Activated B cell treated with CpG ODN at 0.5 μM for 24 hours (primary cell): ENCODE measurements around the gene FGL2. TPM values are rescaled to one million over a fixed set of nuclear protein-coding genes. Genes with fewer than 3 reads are reported as not detected.
"Not testable (repeated sequence)": the region's sequence is repeated elsewhere in the genome, so short reads cannot be mapped to it uniquely, and the experiment has no call there.

ENCODE experiments used
- ATAC-seq: fragments of 200-7000 bp; cut with Tn5 transposase; one replicate; pipeline ENCODE4 v1.10.0; 2021; ENCODE audit warnings: low read depth, mild to moderate bottlenecking, moderate library complexity
- CTCF ChIA-PET: fragments of 350-600 bp; sonication (Branson Sonifier 250); formaldehyde crosslinking; loops from one replicate; lab custom pipeline; 2021; ENCODE audit warnings: antibody characterized with exemption; lab: Charles Lee
- POLR2A ChIA-PET: fragments of 350-600 bp; sonication (Branson Sonifier 250); formaldehyde crosslinking; loops from one replicate; lab custom pipeline; 2021; ENCODE audit warnings: antibody characterized with exemption; lab: Charles Lee
- DNase-seq: peaks from one replicate; pipeline ENCODE4 v3.0.0; 2022
- H3K27ac Mint-ChIP-seq: one replicate; pipeline ENCODE4 v1.8.0; 2020; ENCODE audit warnings: mixed read lengths
- H3K27me3 Mint-ChIP-seq: one replicate; pipeline ENCODE4 v1.8.0; 2021; ENCODE audit warnings: mixed read lengths
- H3K36me3 Mint-ChIP-seq: one replicate; pipeline ENCODE4 v1.8.0; 2021; ENCODE audit warnings: low read depth, mixed read lengths
- H3K4me1 Mint-ChIP-seq: one replicate; pipeline ENCODE4 v1.8.0; 2021; ENCODE audit warnings: mixed read lengths
- H3K4me3 Mint-ChIP-seq: one replicate; pipeline ENCODE4 v1.8.0; 2020; ENCODE audit warnings: mild to moderate bottlenecking, mixed read lengths
- H3K9me3 Mint-ChIP-seq: one replicate; pipeline ENCODE4 v1.8.0; 2020; ENCODE audit warnings: mixed read lengths
- intact Hi-C: fragments of 100-400 bp; cut with micrococcal nuclease; formaldehyde crosslinking; loops from one replicate; pipeline ENCODE4 v1.15.1; 2024
- total RNA-seq: library from RNA; stranded (reverse); gene quantifications from 2 replicates; pipeline ENCODE4 v1.2.3, GENCODE V29; 2022
- TF ChIP-seq, protein P1 (sequence below): fragments of 200-600 bp; IDR thresholded peaks from one replicate; pipeline ENCODE4 v1.8.0; 2022; ENCODE audit warnings: antibody characterized with exemption, mild to moderate bottlenecking

Gene FGL2
- total RNA-seq, 1 donor from 2014 or later = 5.7 TPM

DNA sequence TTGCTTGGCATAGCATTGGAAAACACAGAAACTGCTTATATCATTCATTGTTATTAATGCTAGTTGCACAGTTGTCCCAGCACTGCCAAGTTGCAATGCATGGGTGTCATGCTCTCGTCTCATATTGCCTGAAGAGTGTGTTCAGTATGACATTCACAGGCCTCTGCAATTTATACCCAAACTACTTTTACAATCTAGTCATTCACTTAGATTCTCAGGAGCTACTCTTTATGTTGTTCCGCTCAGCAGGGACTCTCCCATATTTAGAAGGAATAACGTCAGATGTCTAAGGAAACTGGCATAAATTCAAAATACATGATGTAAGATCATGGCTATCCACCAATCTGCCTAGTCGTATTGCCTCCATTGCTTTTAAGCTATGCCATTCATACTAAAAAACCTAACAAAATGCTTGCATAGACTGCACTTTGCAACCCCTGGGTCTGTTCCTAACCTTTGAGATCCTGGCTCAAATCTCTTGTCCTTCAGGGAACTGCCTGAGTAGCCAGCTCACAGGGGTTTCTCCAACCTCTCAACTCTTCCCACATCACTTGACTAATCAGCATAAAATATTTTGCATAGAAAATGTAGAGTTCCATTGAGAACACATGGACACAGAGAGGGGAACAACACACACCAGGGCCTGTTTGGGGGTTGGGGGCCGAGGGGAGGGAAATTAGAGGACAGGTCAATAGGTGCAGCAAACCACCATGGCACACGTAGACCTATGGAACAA, 27.0 kb downstream of the FGL2 start:
- H3K27ac Mint-ChIP-seq, H3K36me3 Mint-ChIP-seq, H3K27me3 Mint-ChIP-seq, H3K4me1 Mint-ChIP-seq, CTCF ChIA-PET, DNase-seq, POLR2A ChIA-PET, ATAC-seq, H3K4me3 Mint-ChIP-seq, H3K9me3 Mint-ChIP-seq, intact Hi-C loops: not testable (repeated sequence)

DNA sequence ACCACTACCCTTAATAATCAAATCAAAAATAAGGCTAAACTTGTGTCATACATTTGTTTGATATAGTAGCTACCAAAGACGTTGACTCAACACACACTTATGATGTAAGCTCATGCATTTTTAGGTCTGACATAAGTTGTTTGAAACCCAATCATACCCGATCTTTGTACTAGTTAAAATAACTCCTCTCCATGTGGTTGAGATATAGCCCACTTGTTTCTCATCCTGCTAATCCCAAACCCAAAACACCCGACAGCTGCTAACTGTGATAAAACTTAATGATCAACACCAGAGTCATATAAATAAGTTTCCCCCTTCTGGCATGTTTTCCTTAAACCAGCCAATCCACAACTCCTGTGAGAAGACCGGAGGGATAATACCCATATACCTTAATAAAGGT, 28.5 kb downstream of the FGL2 start:
- H3K9me3 Mint-ChIP-seq, ATAC-seq, H3K36me3 Mint-ChIP-seq, CTCF ChIA-PET, H3K4me3 Mint-ChIP-seq, intact Hi-C loops, DNase-seq, H3K27me3 Mint-ChIP-seq, H3K4me1 Mint-ChIP-seq, POLR2A ChIA-PET, H3K27ac Mint-ChIP-seq: not testable (repeated sequence)

DNA sequence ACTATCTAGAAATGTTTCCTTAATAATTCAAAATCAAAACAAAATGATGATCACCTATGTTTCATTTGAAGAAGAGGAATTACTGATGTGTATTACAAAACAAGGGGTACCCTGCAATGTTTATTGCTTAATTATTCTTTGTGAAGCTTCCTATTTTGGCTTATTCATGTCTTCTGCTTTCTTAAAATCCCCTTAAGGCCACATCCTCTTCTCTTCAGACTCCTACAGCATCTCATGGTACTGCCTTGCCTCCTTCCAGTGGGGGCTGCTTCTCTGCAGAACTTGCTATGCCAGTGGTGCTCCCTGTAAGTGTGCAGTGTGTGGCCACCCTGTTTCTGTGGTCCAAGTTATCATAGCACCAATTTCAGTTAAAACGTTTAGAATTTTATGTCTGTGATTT, 42.2 kb downstream of the FGL2 start:
- peak; percentile 70 for ATAC-seq
- Mint-ChIP-seq H3K36me3 (no peaks in the 10 kb centered on the region), H3K27me3 (no peaks in the 10 kb centered on the region), H3K9me3 (no peaks in the 10 kb centered on the region), H3K4me1 (peaks cover 7% of the 10 kb centered on the region), H3K4me3 (no peak overlapping the region), H3K27ac (peak overlapping the region; percentile 74)
- no peak for DNase-seq
- intact Hi-C loops = loop anchor here (5.0 kb wide), 1 partner anchor 40 kb away; the partner anchor contains the start of gene FGL2
- CTCF ChIA-PET = no interaction called here
- TF ChIP-seq, protein P1, sequence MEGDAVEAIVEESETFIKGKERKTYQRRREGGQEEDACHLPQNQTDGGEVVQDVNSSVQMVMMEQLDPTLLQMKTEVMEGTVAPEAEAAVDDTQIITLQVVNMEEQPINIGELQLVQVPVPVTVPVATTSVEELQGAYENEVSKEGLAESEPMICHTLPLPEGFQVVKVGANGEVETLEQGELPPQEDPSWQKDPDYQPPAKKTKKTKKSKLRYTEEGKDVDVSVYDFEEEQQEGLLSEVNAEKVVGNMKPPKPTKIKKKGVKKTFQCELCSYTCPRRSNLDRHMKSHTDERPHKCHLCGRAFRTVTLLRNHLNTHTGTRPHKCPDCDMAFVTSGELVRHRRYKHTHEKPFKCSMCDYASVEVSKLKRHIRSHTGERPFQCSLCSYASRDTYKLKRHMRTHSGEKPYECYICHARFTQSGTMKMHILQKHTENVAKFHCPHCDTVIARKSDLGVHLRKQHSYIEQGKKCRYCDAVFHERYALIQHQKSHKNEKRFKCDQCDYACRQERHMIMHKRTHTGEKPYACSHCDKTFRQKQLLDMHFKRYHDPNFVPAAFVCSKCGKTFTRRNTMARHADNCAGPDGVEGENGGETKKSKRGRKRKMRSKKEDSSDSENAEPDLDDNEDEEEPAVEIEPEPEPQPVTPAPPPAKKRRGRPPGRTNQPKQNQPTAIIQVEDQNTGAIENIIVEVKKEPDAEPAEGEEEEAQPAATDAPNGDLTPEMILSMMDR = no peak
- POLR2A ChIA-PET = interaction anchor here (0.6 kb wide), 1 partner anchor 43 kb away, joined by 5 read pairs; no protein-coding TSS in a partner anchor

GRCh38 chr7:77157034-77157433, 42.6 kb downstream of the FGL2 start:
- H3K4me3 Mint-ChIP-seq, H3K27ac Mint-ChIP-seq, CTCF ChIA-PET: not testable (repeated sequence)

DNA sequence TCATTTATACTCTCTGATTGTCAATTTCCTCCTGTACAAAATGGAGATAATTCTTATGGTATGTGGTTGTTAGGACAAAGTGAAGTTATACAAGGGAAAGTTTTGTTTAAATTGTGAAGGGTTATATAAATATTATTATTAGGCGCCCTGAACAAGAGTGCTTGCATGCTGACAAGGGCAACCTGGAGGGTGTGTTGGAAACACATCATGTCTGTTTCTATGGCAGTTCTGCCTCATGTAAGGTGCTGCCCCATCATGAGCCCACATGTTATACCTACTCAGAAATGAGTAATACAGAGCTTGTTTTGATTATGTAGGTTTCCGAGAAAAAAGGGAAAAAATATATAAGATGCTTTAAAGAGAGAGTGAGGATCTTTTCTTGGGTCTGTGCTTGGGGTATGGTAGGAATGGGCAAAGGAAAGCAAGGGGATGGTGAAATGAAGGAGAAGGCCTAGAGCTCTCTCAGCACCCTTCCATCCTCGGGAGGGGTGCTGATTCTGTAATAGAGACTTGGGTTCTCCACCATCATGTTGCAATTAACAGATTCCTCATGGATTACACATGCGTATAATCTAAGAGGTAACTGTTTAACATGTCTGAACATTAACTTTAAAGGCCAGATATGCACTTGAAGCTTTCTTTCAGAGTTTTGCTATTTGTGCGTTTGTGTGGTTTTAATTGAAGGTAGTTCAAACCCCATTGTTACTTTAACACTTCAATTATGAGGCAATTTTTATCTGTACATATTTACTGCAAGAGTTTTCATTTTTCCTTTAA, 43.8 kb downstream of the FGL2 start:
- H3K27ac Mint-ChIP-seq, H3K4me1 Mint-ChIP-seq, H3K4me3 Mint-ChIP-seq, POLR2A ChIA-PET, H3K9me3 Mint-ChIP-seq, DNase-seq, H3K36me3 Mint-ChIP-seq, ATAC-seq, CTCF ChIA-PET, H3K27me3 Mint-ChIP-seq: not testable (repeated sequence)
- intact Hi-C loops = loop anchor here (5.0 kb wide), 1 partner anchor 42 kb away; the partner anchor contains the start of gene FGL2

More at GRCh38 chr7:77157034-77157433, 42.6 kb downstream of the FGL2 start:
- not testable (repeated sequence) for H3K36me3 Mint-ChIP-seq, H3K4me1 Mint-ChIP-seq, H3K27me3 Mint-ChIP-seq, DNase-seq, H3K9me3 Mint-ChIP-seq
- POLR2A ChIA-PET = interaction anchor here (0.6 kb wide), 1 partner anchor 43 kb away, joined by 5 read pairs; no protein-coding TSS in a partner anchor
- peak; percentile 75 for ATAC-seq
- intact Hi-C loops = loop anchor here (5.0 kb wide), 1 partner anchor 40 kb away; the partner anchor contains the start of gene FGL2

DNA sequence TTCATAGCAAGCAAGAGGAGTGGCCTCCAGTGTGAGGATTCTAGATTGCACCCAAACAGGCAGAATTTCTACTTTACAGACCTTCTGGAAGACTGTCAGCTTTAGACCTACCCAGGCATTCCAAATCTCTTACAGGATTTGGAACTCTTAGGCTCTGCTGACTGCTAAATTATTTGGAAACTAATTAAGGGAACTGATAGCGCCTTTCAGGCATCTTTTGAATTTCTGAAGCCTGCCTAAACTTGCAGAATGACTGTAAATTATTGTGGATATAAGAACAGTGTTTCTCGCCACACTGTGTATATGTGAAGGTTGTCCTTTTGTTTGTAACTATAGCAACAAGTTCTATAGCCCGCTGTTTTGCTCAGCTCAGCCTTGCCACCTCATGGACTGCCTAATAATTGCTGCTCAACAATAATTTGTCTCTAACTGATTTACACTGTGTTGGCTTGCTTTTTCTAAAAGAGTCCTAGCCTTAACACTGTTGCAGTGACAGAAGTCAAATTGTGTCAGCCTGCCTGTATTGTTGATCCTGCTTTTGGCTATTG, 44.6 kb downstream of the FGL2 start:
- DNase-seq, H3K27me3 Mint-ChIP-seq, H3K9me3 Mint-ChIP-seq, H3K4me3 Mint-ChIP-seq, POLR2A ChIA-PET, H3K27ac Mint-ChIP-seq, H3K4me1 Mint-ChIP-seq, CTCF ChIA-PET, H3K36me3 Mint-ChIP-seq: not testable (repeated sequence)
- peak; percentile 47 for ATAC-seq
- intact Hi-C loops = loop anchor here (5.0 kb wide), 1 partner anchor 42 kb away; the partner anchor contains the start of gene FGL2

GRCh38 chr7:77152232-77152631, 47.4 kb downstream of the FGL2 start:
- H3K27ac Mint-ChIP-seq, H3K9me3 Mint-ChIP-seq, H3K4me1 Mint-ChIP-seq, intact Hi-C loops, DNase-seq, ATAC-seq, CTCF ChIA-PET, H3K27me3 Mint-ChIP-seq, H3K4me3 Mint-ChIP-seq, POLR2A ChIA-PET, H3K36me3 Mint-ChIP-seq: not testable (repeated sequence)

Other genes starting within 250 kb of the FGL2 start
- not detected in 2 replicates for gene SPDYE17, start 167.5 kb downstream of the FGL2 start, total RNA-seq
- gene SPDYE18, start 137.3 kb downstream of the FGL2 start, total RNA-seq = 0.71 TPM in 2 replicates
- gene CCDC146, start 77.2 kb downstream of the FGL2 start, total RNA-seq = 3.5 TPM in 2 replicates
- 73.9 and 91.2 TPM in 2 replicates for gene GSAP, start 216.5 kb upstream of the FGL2 start, total RNA-seq